DOHH2 (cell line): ENCODE data around the gene DYNLT2B.

Source experiments
- CTCF ChIP-seq: fragments of 200-600 bp; sonication (generic); IDR thresholded peaks from one replicate; pipeline ENCODE4 v1.5.1; 2014; ENCODE audit warnings: antibody characterized with exemption, mild to moderate bottlenecking, low read depth, low read length; ENCODE audit not compliant: poor library complexity, severe bottlenecking
- EZH2phosphoT487 ChIP-seq: fragments of 200-600 bp; sonication (generic); IDR thresholded peaks from 2 replicates; pipeline ENCODE4 v1.6.1; 2017; ENCODE audit warnings: borderline replicate concordance, mild to moderate bottlenecking, antibody characterized with exemption, low read length, moderate library complexity, mixed read lengths

- TF ChIP-seq CTCF (no peak), EZH2phosphoT487 (no peak)
Measured at GRCh38 chr3:196320137-196320536, 2.1 kb upstream of the DYNLT2B start.
